ENCODE results near the gene FBXW7. TPM values are rescaled to one million over a fixed set of nuclear protein-coding genes. Genes with fewer than 3 reads are reported as not detected.

FBXW7 gene
- total and polyA plus RNA-seq, 4 donors = 7.6 to 82.1 (median 20.6) TPM

GRCh38 chr4:152364383-152364782 is 171.5 kb downstream of the FBXW7 start:
- Histone ChIP-seq H3K4me3 (no peak overlapping the region), H3K27ac (ENCODE audit: low read depth in 1 of 2, low read length in 1 of 2) (peak overlapping the region in 1 of 2 donors; percentile 60), H3K9me3 (ENCODE audit: control insufficient read depth in 4 of 4, insufficient read depth in 3 of 4, low read length in 3 of 4) (no peaks in the 10 kb centered on the region), H3K27me3 (ENCODE audit: control insufficient read depth in 3 of 3, insufficient read depth in 3 of 3, low read length in 2 of 3) (no peaks in the 10 kb centered on the region), H3K4me1 (ENCODE audit: control insufficient read depth in 5 of 5, insufficient read depth in 5 of 5, low read length in 5 of 5) (peaks cover 0 to 16% (median 0%) of the 10 kb centered on the region in 5 donors), H3K36me3 (ENCODE audit: control insufficient read depth in 4 of 4, insufficient read depth in 4 of 4, low read length in 4 of 4) (no peaks in the 10 kb centered on the region), H3K9ac (ENCODE audit: insufficient read depth in 1 of 2, low read length in 2 of 2) (no peak overlapping the region)
- ATAC-seq (ENCODE audit: insufficient read depth, low FRiP score) = no peak
- no peak for DNase-seq
- TF ChIP-seq, protein P1, sequence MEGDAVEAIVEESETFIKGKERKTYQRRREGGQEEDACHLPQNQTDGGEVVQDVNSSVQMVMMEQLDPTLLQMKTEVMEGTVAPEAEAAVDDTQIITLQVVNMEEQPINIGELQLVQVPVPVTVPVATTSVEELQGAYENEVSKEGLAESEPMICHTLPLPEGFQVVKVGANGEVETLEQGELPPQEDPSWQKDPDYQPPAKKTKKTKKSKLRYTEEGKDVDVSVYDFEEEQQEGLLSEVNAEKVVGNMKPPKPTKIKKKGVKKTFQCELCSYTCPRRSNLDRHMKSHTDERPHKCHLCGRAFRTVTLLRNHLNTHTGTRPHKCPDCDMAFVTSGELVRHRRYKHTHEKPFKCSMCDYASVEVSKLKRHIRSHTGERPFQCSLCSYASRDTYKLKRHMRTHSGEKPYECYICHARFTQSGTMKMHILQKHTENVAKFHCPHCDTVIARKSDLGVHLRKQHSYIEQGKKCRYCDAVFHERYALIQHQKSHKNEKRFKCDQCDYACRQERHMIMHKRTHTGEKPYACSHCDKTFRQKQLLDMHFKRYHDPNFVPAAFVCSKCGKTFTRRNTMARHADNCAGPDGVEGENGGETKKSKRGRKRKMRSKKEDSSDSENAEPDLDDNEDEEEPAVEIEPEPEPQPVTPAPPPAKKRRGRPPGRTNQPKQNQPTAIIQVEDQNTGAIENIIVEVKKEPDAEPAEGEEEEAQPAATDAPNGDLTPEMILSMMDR (IDR thresholded peaks at IDR 0.05; ENCODE audit: control extremely low read depth, extremely low read depth) = no peak
- WGBS, 2 donors = 88 to 93% methylated on average over 1 of the region's 1 CpG

DNA sequence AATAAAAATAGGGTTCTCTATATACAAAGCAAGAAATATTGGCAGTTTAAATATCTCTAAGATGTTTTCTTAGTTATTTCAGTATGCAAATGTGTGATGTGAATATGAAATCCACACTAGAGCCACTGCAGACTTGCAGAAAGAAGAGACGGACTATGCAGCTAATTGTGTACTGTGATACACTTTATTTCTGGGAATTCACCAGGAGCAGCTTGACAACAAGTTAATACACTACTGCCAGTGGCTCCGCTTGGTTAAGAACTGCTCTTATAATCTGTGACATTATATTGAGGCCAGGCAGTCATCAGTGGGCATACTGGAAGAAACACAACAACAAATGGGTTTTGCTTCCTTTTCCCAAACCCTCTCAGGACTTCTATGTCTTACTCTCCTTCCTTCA is 172.0 kb downstream of the FBXW7 start:
- Histone ChIP-seq H3K27ac (ENCODE audit: low read depth in 1 of 2, low read length in 1 of 2) (peak overlapping the region in 1 of 2 donors; percentile 60), H3K4me1 (ENCODE audit: control insufficient read depth in 5 of 5, insufficient read depth in 5 of 5, low read length in 5 of 5) (peaks cover 0 to 16% (median 0%) of the 10 kb centered on the region in 5 donors)
- ATAC-seq (ENCODE audit: insufficient read depth, low FRiP score) = no peak

DNA sequence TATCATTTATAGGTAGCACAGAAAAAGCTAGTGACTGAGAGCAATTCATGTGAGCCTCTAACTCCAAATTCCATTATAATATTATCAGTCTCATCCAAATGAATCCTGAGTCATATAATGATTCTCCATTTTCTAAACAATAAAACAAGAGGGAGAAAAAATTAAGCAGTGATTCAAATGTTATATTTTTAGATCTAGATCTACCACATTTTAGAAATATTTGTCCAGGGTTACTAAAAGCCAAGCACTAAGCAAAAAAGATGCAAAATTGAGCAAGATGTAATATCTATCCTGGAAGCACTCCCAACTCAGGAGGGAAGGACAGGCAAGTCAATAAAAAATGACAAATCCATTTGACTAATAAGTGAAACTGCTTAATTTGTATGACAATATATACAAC is 172.8 kb downstream of the FBXW7 start:
- Histone ChIP-seq H3K9ac (ENCODE audit: insufficient read depth in 1 of 2, low read length in 2 of 2) (no peak overlapping the region), H3K36me3 (ENCODE audit: control insufficient read depth in 4 of 4, insufficient read depth in 4 of 4, low read length in 4 of 4) (no peaks in the 10 kb centered on the region), H3K4me3 (no peak overlapping the region), H3K27ac (ENCODE audit: low read depth in 1 of 2, low read length in 1 of 2) (no peak overlapping the region), H3K27me3 (ENCODE audit: control insufficient read depth in 3 of 3, insufficient read depth in 3 of 3, low read length in 2 of 3) (no peaks in the 10 kb centered on the region), H3K4me1 (ENCODE audit: control insufficient read depth in 5 of 5, insufficient read depth in 5 of 5, low read length in 5 of 5) (peaks cover 0 to 15% (median 0%) of the 10 kb centered on the region in 5 donors), H3K9me3 (ENCODE audit: control insufficient read depth in 4 of 4, insufficient read depth in 3 of 4, low read length in 3 of 4) (no peaks in the 10 kb centered on the region)
- DNase-seq = no peak
- ATAC-seq (ENCODE audit: insufficient read depth, low FRiP score) = no peak
- TF ChIP-seq, protein P1 (IDR thresholded peaks at IDR 0.05; ENCODE audit: control extremely low read depth, extremely low read depth) = no peak

More for the DNA sequence above, 172.0 kb downstream of the FBXW7 start:
- Histone ChIP-seq H3K27me3 (ENCODE audit: control insufficient read depth in 3 of 3, insufficient read depth in 3 of 3, low read length in 2 of 3) (no peaks in the 10 kb centered on the region), H3K4me3 (no peak overlapping the region), H3K9me3 (ENCODE audit: control insufficient read depth in 4 of 4, insufficient read depth in 3 of 4, low read length in 3 of 4) (no peaks in the 10 kb centered on the region), H3K36me3 (ENCODE audit: control insufficient read depth in 4 of 4, insufficient read depth in 4 of 4, low read length in 4 of 4) (no peaks in the 10 kb centered on the region), H3K9ac (ENCODE audit: insufficient read depth in 1 of 2, low read length in 2 of 2) (no peak overlapping the region)
- 92 to 98% methylated on average over 2 of the region's 2 CpGs for WGBS, 2 donors
- no peak for DNase-seq
- TF ChIP-seq, protein P1 (IDR thresholded peaks at IDR 0.05; ENCODE audit: control extremely low read depth, extremely low read depth) = no peak

GRCh38 chr4:152360045-152360410 is 175.9 kb downstream of the FBXW7 start:
- H3K9me3 ChIP-seq (ENCODE audit: control insufficient read depth in 4 of 4, insufficient read depth in 3 of 4, low read length in 3 of 4) = no peaks in the 10 kb centered on the region
- H3K4me3 ChIP-seq = no peak overlapping the region
- 95 to 99% methylated on average over 1 of the region's 1 CpG for WGBS, 2 donors
- H3K36me3 ChIP-seq (ENCODE audit: control insufficient read depth in 4 of 4, insufficient read depth in 4 of 4, low read length in 4 of 4) = no peaks in the 10 kb centered on the region
- H3K27ac ChIP-seq (ENCODE audit: low read depth in 1 of 2, low read length in 1 of 2) = no peak overlapping the region
- H3K27me3 ChIP-seq (ENCODE audit: control insufficient read depth in 3 of 3, insufficient read depth in 3 of 3, low read length in 2 of 3) = no peaks in the 10 kb centered on the region
- ATAC-seq (ENCODE audit: insufficient read depth, low FRiP score) (no peak), DNase-seq (no peak)
- no peak overlapping the region for H3K9ac ChIP-seq (ENCODE audit: insufficient read depth in 1 of 2, low read length in 2 of 2)
- peaks cover 0 to 7% (median 0%) of the 10 kb centered on the region in 5 donors for H3K4me1 ChIP-seq (ENCODE audit: control insufficient read depth in 5 of 5, insufficient read depth in 5 of 5, low read length in 5 of 5)
- TF ChIP-seq, protein P1 (IDR thresholded peaks at IDR 0.05; ENCODE audit: control extremely low read depth, extremely low read depth) = no peak

Measured in lung (tissue), 12 donors.